Measurements from ENCODE around the gene JCHAIN.
"Not testable (repeated sequence)": the region's sequence is repeated elsewhere in the genome, so short reads cannot be mapped to it uniquely, and the experiment has no call there.

The JCHAIN gene

GRCh38 chr4:70666369-70666768 lies at the start of gene JCHAIN:
TSS of gene JCHAIN (minus strand) at chr4:70666508. CDS start at chr4:70666490, 18 bp downstream.
- no peak for DNase-seq (ENCODE audit: low read depth, low spot score)

DNA sequence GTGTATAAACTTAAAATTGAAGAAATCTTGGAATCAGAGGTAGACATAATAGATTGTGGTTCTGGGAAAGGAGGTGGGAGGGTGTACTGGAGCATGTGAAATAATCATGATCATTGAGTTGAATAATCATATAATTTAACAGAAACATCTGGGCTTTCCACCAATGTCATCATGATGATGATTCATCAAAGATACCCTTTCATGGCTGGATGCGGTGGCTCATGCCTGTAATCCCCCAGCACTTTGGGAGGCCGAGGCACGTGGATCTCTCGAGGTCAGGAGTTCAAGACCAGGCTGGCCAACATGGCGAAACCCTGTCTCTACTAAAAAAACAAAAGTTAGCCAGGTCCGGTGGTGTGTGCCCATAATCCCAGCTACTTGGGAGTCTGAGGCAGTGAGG lies 48.8 kb upstream of the JCHAIN start:
- no peak for DNase-seq (ENCODE audit: low read depth, low spot score)

DNA sequence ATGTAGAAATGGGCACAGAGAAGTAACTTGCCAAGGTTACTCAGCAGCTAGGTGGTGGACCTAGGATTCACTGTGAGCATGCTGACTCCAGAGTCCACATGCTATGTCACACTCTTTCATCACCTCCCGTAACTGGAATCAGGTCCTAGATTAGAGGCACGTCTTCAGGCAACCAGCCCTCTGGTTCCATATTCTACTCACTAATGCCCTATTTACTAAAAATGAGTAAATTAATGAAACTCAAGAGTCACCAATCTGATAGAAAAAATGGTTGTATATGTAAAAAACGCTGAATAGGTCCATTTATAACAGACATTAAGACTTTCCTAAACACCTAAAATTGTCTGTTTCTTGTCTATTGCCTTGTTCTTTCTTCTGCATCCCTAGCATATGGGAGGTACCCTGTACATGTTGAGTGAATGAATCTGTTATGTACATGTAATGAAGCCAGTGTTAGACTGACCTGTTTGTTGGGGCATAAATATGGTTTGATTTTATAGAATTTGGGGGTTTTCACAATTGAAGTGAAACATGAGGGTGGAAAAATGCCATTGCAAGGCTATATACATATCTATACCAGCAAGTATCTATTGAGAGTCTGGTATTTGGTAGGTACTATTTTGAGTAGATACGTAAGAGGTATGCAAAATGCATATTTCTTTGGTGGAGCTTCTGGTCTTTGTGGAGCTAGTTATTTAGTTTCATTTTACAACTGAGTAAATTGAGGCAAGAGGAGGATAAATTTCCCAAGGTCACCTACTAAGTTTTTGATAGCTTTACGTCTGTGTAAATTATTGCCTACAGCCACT lies 48.0 kb upstream of the JCHAIN start:
- no peak for DNase-seq (ENCODE audit: low read depth, low spot score)

- no peak for DNase-seq (ENCODE audit: low read depth, low spot score)
Observed at GRCh38 chr4:70713453-70714078, 47.3 kb upstream of the JCHAIN start.

GRCh38 chr4:70712604-70713452 lies 46.5 kb upstream of the JCHAIN start:
- DNase-seq (ENCODE audit: low read depth, low spot score): no peak

DNA sequence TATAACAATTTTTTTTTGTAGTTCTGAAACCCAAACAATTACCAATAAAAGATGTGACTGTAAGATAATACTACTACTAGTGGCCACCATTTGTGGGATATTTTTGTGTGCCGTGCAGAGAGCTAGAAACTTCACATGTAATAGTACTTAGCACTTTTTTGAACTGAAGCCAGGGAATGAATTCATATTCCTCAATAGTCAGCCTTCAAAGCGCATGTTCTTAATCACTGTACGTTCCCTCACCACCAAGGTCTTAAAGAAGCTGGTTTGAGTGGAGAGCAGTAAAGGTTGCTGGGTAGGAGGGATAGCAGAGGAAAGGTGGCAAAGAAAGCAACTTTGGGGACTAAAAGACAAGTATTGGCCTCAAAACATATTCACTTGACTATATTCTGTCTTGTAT lies 45.8 kb upstream of the JCHAIN start:
- no peak for DNase-seq (ENCODE audit: low read depth, low spot score)

GRCh38 chr4:70711599-70711998 lies 45.3 kb upstream of the JCHAIN start:
- no peak for DNase-seq (ENCODE audit: low read depth, low spot score)

- no peak for DNase-seq (ENCODE audit: low read depth, low spot score)
Observed at GRCh38 chr4:70709611-70710205, 43.4 kb upstream of the JCHAIN start.

GRCh38 chr4:70706516-70706915 lies 40.2 kb upstream of the JCHAIN start:
- no peak for DNase-seq (ENCODE audit: low read depth, low spot score)

- no peak for DNase-seq (ENCODE audit: low read depth, low spot score)
Observed at GRCh38 chr4:70706044-70706461, 39.7 kb upstream of the JCHAIN start.

GRCh38 chr4:70705183-70706043 lies 39.1 kb upstream of the JCHAIN start:
- DNase-seq (ENCODE audit: low read depth, low spot score): no peak

GRCh38 chr4:70704931-70705182 lies 38.5 kb upstream of the JCHAIN start:
- no peak for DNase-seq (ENCODE audit: low read depth, low spot score)

DNA sequence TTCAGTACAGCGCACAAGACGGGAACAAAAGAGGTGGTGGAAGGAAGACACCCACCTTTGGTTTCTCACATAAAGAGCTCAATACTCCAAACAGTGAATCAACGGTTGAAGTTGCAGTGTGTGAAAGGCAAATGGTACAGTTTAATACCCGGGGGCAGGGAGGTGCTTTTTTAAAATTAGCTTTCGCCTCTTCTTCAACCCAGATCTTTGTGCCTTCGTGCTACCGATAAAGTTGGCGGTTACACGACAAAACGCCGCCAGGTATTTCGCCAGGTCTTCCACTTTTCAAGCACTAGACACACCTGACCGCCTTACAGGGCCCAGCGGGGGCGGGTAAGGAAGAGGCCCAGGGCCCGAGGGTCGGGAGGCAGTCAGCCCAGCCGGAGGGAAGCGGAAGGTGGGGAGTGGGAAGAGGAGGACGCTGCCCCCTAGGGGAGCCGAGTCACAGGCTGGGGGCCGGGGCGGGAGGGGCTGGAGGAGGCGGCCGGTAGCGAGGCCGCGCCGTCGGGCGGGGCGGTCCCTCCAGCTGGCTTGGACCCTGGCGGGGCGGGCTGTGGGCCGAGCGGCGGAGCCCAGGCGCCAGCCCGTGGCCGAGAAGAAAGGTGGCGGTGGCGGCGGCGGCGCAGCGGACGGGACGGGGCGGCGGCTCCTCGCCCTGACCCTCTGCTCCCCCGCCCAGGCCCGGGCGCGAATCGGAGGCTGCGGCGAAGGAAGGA lies 38.1 kb upstream of the JCHAIN start:
- no peak for DNase-seq (ENCODE audit: low read depth, low spot score)

DNA sequence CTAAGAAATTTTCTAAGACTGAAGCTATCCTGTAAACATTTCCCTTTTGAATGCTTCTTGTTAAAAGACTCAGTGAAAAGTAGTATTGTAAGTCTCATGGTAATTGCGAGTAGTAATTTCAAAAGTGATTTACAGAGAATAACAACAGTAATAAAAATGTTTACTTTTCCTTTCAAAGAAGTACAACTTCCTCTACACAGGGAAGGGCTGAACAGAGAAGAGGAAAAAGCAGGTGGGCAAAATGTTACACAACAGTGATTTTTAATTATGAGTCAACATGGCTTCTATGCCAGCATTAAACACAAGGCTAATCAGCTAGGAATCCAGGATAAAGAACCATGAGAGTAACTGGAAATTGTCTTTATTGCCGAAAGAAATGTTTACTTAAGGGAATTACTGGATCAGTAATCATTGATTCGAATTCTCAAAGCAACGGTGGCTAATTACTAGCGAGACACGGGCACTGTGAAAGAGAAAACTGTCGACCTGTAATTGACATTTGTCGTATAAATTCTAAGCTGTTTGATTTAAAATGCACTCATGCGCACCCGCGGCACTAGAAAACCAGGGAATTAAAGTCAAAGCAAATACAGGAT lies 37.4 kb upstream of the JCHAIN start:
- no peak for DNase-seq (ENCODE audit: low read depth, low spot score)

GRCh38 chr4:70702592-70702991 lies 36.3 kb upstream of the JCHAIN start:
- DNase-seq (ENCODE audit: low read depth, low spot score): not testable (repeated sequence)

GRCh38 chr4:70701271-70701670 lies 35.0 kb upstream of the JCHAIN start:
- DNase-seq (ENCODE audit: low read depth, low spot score): no peak

DNA sequence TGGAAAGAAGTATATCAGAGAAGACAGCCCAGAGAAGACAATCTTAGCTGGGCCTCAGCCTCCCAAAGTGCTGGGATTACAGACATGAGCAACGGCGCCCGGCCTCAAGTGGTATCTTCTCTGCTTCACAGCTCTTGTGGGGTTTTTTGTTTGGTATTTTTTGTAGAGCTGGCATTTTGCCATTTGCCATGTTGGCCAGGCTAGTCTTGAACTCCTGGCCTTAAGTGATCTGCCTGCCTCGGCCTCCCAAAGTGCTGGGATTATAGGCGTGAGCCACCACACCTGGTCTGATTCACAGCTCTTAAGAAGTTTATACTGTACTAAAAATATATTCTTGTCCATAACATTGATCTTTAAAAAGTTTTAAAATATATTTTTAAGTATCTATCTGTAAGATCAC lies 34.4 kb upstream of the JCHAIN start:
- DNase-seq (ENCODE audit: low read depth, low spot score): no peak

- DNase-seq (ENCODE audit: low read depth, low spot score): not testable (repeated sequence)
Observed at GRCh38 chr4:70698435-70698834, 32.1 kb upstream of the JCHAIN start.

DNA sequence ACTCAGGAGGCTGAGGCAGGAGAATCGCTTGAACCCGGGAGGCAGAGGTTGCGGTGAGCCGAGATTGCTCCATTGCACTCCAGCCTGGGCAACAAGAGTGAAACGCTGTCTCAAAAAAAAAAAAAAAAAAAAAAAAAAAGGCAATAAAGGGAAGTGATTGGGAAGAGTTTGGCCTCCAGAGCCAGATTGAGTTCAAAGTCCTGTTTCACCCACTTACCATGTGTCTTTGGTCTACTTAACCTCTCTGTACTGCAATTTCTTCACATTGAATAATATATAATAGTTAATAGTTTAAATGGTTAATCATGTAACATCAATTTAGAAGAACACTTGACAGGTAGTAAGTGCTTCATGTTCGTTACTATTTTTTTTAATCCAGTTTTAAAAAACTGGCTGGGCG lies 28.3 kb upstream of the JCHAIN start:
- not testable (repeated sequence) for DNase-seq (ENCODE audit: low read depth, low spot score)

GRCh38 chr4:70691661-70692060 lies 25.4 kb upstream of the JCHAIN start:
- DNase-seq (ENCODE audit: low read depth, low spot score): no peak
